ENCODE measurements around the gene SPATS2L.

DNA sequence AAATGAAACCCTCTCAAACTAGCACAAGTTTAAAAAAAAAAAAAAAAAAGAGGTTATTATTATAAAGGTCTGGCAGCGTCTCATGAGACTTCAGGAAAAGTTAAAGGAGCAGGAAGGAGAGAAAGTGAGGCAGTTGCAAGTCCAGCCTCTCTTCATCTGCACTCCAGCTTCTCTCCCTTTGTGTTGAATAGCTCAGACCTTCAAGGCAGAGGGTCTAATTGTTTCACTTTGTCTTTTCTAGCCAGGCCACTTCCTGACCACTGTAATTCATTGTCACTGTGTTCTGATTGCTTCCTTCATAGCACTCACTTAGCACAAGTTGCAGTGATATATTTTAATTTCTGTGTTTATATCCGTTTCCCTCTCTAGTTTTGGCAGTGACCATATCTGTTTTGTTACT is 99.9 kb downstream of the SPATS2L start:
- TF ChIP-seq ZNF274 (IDR thresholded peaks at IDR 0.05; ENCODE audit: low read depth, low read length) = no peak
- no peak for TF ChIP-seq YY1 (IDR thresholded peaks at IDR 0.05; ENCODE audit: insufficient read depth, insufficient read length)

Measured in NT2/D1 (cell line).